Large intestine (tissue), 3 donors: Measurements from ENCODE around the gene ATG9B. TPM values are rescaled to one million over a fixed set of nuclear protein-coding genes. Genes with fewer than 3 reads are reported as not detected.
A peak's percentile ranks its signal among the peaks of the same experiment; 100 is the strongest.
"Not testable (repeated sequence)": the region's sequence is repeated elsewhere in the genome, so short reads cannot be mapped to it uniquely, and the experiment has no call there.

ENCODE experiments used
- DNase-seq, 2 donors: peaks; one replicate each; pipeline versions ENCODE4 v3.0.0 to v3.0.0-alpha.2; 2013
- H3K27ac ChIP-seq: one replicate; pipeline ENCODE4 v1.5.1; 2013; ENCODE audit warnings: low read length
- H3K27me3 ChIP-seq: 2 replicates; pipeline ENCODE4 v1.6.1; 2013; ENCODE audit warnings: low read length; ENCODE audit not compliant: control insufficient read depth, insufficient read depth
- H3K36me3 ChIP-seq: 2 replicates; pipeline ENCODE4 v1.6.1; 2013; ENCODE audit warnings: low read length; ENCODE audit not compliant: control insufficient read depth, insufficient read depth
- H3K4me1 ChIP-seq: one replicate; pipeline ENCODE4 v1.6.1; 2013; ENCODE audit warnings: low read length; ENCODE audit not compliant: control insufficient read depth, insufficient read depth
- H3K4me3 ChIP-seq: one replicate; pipeline ENCODE4 v1.5.1; 2013; ENCODE audit warnings: low read length
- H3K9me3 ChIP-seq: one replicate; pipeline ENCODE4 v1.6.1; 2013; ENCODE audit warnings: mild to moderate bottlenecking, low read depth, low read length, moderate library complexity; ENCODE audit not compliant: control insufficient read depth
- WGBS: methylation state at CpG from one replicate; pipeline ENCODE4 v1.1.5; 2013; ENCODE audit warnings: low lambda C conversion rate; ENCODE audit not compliant: insufficient coverage; 5-methylcytosine and 5-hydroxymethylcytosine counted together
- polyA plus RNA-seq: library from polyadenylated mRNA; unstranded; fragments of 120-200 nt; gene quantifications from one replicate; pipeline ENCODE4 v1.2.1, GENCODE V29; 2013

The ATG9B gene
- polyA plus RNA-seq, 1 donor = 1.8 TPM

DNA sequence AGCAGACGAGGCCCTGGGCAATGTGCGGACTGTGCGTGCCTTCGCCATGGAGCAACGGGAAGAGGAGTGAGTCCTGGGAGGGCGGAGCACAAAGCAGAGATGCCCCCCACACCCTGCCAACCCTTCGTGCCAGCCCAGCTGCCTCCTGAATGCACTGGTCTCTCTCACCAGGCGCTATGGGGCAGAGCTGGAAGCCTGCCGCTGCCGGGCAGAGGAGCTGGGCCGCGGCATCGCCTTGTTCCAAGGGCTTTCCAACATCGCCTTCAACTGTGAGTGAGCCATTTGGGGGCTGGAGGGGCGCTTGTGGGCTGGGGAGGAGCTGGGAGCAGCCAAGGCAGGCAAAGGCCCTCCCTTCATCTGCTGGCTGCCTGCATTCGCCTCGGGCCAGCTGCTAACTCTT is 11.6 kb upstream of the ATG9B start:
- no peak for DNase-seq
- H3K36me3 ChIP-seq = peaks cover 48% of the 10 kb centered on the region
- peaks cover 20% of the 10 kb centered on the region for H3K4me1 ChIP-seq
- no peaks in the 10 kb centered on the region for H3K9me3 ChIP-seq
- no peak overlapping the region for H3K4me3 ChIP-seq
- no peaks in the 10 kb centered on the region for H3K27me3 ChIP-seq
- WGBS = no CpG with 5 or more reads among the region's 17 CpGs
- no peak overlapping the region for H3K27ac ChIP-seq

DNA sequence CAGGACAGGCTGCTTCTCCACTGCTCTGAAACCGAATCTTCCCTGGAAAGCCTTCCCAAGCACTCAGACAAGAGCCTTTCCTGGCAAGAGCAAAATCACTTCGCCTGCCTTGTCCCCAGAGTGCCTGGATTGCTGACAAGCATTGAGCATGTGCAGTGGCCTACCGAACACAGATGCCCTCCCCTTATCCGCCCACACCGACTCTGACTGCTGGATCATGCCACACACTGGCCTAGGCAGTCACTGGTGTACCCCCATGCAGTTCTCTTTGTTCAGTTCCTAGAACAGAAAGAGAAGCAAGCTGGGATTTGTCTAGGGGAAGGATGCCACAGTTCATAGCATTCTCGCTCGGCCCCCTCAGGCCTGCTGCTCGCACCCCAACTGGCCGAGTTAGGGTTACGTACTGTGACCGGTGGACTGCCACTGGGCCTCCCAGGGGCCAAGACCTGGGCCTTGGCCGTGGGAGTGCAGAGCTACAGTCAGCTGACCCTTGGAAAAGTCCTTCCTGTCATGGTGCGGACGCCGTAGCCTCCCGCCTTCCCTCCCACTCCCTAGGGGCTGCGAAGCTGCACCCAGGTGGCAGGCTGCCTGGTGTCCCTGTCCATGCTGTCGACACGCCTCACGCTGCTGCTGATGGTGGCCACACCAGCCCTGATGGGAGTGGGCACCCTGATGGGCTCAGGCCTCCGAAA is 10.9 kb upstream of the ATG9B start:
- Histone ChIP-seq H3K36me3 (peaks cover 48% of the 10 kb centered on the region), H3K9me3 (no peaks in the 10 kb centered on the region), H3K4me3 (no peak overlapping the region), H3K27me3 (no peaks in the 10 kb centered on the region), H3K4me1 (peaks cover 17% of the 10 kb centered on the region), H3K27ac (no peak overlapping the region)
- no CpG with 5 or more reads among the region's 21 CpGs for WGBS
- DNase-seq = no peak

DNA sequence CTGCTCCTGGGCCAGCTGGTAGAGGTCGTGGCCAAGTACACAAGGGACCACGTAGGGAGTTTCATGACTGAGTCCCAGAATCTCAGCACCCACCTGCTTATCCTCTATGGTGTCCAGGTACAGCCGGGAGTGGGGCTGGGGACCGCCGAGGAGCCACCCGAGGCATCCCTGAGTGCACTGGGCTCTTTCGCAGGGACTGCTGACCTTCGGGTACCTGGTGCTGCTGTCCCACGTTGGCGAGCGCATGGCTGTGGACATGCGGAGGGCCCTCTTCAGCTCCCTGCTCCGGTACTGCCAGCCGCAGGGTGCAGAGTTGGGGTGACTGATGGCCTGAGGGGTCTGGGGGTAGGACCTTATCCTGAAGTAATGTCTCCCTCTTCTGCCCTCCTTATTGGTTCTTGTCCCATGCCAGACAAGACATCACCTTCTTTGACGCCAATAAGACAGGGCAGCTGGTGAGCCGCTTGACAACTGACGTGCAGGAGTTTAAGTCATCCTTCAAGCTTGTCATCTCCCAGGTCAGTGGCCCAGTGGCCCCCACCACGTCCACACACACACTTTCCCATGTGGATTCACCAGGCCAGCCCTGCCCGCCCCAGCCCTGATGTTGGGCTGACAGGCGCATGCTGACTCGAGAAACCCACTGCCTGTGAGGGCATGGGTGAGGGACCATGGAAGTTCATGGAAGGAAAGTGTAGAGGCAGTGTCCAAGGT is 10.2 kb upstream of the ATG9B start:
- Histone ChIP-seq H3K4me3 (no peak overlapping the region), H3K4me1 (peaks cover 10% of the 10 kb centered on the region), H3K36me3 (peaks cover 48% of the 10 kb centered on the region), H3K27ac (no peak overlapping the region), H3K27me3 (no peaks in the 10 kb centered on the region), H3K9me3 (no peaks in the 10 kb centered on the region)
- no CpG with 5 or more reads among the region's 21 CpGs for WGBS
- no peak for DNase-seq

DNA sequence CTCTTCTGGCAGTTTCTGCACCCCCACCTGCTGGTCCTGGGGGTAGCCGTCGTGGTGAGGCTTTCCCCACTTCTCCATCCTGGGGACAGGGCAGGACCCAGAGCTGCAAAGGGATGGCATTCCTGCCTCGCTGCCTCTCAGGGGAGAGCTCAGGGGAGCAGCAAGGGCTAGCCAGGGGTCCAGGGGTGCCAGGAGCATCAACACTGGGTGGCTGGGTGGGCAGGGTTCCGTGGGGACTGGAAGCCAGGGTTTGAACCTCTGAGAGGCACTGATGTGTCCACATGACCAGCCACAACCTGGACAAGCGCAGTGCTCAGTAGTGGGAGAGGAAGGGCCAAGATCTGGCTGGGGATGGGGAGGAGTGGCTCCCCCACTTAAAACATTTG is 9.6 kb upstream of the ATG9B start:
- no peak for DNase-seq
- H3K27ac ChIP-seq = no peak overlapping the region
- peaks cover 48% of the 10 kb centered on the region for H3K36me3 ChIP-seq

DNA sequence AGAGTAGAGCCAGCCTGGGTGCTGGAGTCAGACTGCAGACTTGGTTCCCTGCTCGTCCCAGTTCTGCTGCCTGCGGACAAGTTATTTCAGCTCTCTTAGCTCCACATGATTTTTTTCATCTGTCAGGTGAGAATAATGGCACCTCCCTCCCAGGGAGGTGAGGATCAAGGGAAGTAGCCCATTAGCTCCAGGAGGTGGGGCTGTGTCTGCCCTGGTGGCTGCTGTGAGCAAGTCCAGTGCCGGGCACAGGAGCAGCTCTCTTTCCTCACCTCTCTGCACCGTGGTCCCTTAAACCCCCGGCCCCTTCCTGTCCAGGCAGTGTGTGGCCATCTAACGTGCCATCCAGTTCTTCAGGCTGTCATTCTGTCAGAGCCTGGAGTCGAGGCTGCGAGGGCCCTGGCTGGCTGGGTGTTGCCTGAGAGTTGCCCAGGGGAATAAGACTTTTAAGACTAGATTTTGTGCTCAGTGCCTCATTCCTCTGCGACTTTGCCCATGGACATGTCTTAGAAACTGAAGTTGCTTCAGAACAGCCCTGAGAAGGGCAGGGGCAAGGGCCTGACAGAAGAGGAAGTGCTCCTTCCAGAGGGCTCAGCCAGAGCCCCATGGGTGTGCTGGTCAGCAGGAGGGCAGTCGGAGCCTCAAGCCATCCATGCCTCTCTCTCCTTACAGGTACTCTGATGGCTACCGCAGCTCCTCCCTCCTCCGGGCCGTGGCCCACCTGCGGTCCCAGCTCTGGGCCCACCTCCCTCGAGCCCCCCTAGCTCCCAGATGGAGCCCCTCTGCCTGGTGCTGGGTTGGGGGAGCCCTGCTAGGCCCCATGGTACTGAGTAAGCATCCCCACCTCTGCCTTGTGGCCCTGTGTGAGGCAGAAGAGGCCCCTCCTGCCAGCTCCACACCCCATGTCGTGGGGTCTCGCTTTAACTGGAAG is 8.9 kb upstream of the ATG9B start:
- Histone ChIP-seq H3K27ac (no peak overlapping the region), H3K4me3 (no peak overlapping the region), H3K9me3 (no peaks in the 10 kb centered on the region), H3K4me1 (peaks cover 4% of the 10 kb centered on the region), H3K36me3 (peaks cover 48% of the 10 kb centered on the region), H3K27me3 (no peaks in the 10 kb centered on the region)
- no CpG with 5 or more reads among the region's 17 CpGs for WGBS
- no peak for DNase-seq

More for the DNA sequence above, 9.6 kb upstream of the ATG9B start:
- Histone ChIP-seq H3K4me3 (no peak overlapping the region), H3K27me3 (no peaks in the 10 kb centered on the region), H3K9me3 (no peaks in the 10 kb centered on the region), H3K4me1 (peaks cover 7% of the 10 kb centered on the region)
- no CpG with 5 or more reads among the region's 5 CpGs for WGBS

DNA sequence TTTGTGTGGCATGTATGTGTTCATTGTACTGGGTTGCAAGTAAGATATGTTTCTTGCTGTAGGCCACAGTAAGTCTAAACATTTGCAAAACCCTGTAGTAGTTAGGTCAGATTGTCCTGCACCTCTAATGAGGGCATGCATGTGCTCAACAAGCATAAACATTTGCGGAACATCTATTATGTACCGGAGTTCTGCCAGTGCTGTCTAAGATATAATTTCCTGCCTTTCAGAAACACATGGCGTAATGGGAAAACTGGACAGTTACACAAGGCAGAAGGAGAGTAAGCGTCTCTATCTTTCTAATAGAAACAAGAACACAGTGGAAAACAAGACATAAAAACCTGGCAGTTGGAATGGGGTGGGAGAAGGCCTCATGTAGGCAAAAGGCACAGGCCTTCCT is 6.7 kb upstream of the ATG9B start:
- H3K27ac ChIP-seq = no peak overlapping the region
- no peaks in the 10 kb centered on the region for H3K9me3 ChIP-seq
- H3K4me1 ChIP-seq = peaks cover 11% of the 10 kb centered on the region
- peaks cover 34% of the 10 kb centered on the region for H3K36me3 ChIP-seq
- DNase-seq = no peak
- no peaks in the 10 kb centered on the region for H3K27me3 ChIP-seq
- H3K4me3 ChIP-seq = no peak overlapping the region
- no CpG with 5 or more reads among the region's 4 CpGs for WGBS

DNA sequence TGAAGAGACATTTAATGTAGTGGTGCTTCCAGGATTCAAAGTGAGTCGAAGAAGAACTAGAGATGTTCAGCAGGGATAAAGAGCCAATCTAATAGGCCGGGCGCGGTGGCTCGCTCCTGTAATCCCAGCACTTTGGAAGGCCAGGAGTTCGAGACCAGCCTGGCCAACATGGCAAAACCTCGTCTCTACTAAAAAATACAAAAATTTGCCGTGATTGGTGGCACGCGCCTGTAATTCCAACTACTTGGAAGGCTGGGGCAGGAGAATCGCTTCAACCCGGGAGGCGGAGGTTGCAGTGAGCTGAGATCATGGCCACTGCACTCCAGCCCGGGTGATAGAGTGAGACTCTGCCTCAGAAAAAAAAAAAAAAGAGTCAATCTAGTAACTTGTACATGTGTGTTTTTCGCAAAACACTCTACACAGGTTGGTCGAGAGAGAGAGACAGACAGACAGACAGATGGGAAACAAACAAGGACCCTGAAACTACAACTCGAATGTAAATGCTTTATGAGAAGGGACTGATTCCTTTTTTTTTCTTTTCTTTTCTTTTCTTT is 4.7 kb upstream of the ATG9B start:
- DNase-seq = no peak
- H3K36me3 ChIP-seq = peaks cover 15% of the 10 kb centered on the region
- peaks cover 3% of the 10 kb centered on the region for H3K27me3 ChIP-seq
- peak overlapping the region; percentile 76 for H3K27ac ChIP-seq
- peaks cover 11% of the 10 kb centered on the region for H3K4me1 ChIP-seq
- no peaks in the 10 kb centered on the region for H3K9me3 ChIP-seq
- H3K4me3 ChIP-seq = peak overlapping the region; percentile 68
- no CpG with 5 or more reads among the region's 17 CpGs for whole genome bisulfite sequencing

DNA sequence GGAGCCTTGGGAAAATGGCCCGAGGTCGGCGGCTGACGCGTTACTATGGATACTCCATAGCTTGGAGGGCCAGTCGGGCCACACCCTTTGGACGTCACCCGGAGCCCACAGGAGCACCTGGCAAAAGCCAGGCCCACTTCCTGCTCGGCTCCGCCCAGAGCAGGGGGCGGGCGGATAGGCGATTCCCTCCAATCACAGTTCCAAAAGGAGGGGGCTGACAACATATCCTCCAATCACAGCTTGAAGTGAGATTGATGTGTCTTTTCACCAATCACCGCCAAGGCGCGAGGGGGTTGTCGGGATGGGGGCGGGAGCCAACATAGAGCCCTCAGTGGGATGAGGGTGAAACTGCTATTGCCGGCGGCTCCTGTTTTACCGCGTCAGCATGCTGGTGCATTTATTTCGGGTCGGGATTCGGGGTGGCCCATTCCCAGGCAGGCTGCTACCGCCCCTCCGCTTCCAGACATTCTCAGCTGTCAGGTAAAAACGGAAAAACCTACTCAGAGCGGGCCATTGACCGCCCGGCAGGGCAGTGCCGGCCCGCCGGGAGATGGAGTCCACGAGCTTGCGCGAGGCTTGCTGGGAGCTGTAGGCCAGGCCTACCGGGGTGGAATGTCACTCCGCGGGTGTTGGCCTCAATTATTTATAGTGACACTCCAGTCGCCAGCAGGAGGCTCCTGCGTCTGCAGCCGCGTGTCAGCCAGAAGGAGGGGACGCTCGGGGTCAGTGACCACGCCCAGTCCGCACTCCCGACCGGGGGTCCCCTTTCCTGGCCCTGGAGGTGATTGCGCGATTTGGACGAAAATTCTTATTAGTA is 4.0 kb upstream of the ATG9B start, which contains the start of gene ABCB8:
Gene ABCB8, plus strand, starts transcription at position 320 of the 817 bp plus-strand sequence. Its CDS starts 66 bp downstream, at position 386.
- Histone ChIP-seq H3K4me3 (peak within 1 kb of the TSS; percentile 68), H3K9me3 (no peaks in the 10 kb centered on the region), H3K4me1 (peaks cover 11% of the 10 kb centered on the region), H3K27me3 (peaks cover 3% of the 10 kb centered on the region), H3K27ac (peak within 1 kb of the TSS; percentile 76), H3K36me3 (peaks cover 8% of the 10 kb centered on the region)
- WGBS = no CpG with 5 or more reads among the region's 53 CpGs
- peak; percentile 100 for DNase-seq

DNA sequence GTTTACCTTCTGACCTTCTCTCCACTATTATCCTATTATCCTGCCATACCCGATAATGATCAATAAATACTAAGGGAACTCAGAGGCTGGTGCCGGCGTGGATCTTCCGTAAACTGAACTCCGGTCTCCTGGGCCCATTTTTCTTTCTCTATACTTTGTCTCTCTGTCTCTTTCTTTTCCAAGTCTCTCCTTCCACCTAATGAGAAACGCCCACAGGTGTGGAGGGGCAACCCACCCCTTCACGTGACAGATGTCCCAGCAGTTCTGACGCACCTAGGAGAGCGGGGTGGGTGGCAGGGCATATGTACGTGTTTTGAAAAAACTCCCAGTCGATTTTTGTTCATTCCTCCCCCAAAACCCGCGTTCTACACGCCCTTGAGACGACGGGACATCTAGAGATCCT is 3.4 kb upstream of the ATG9B start:
- H3K4me1 ChIP-seq = peaks cover 11% of the 10 kb centered on the region
- H3K36me3 ChIP-seq, H3K27me3 ChIP-seq, DNase-seq, H3K9me3 ChIP-seq: not testable (repeated sequence)
- H3K4me3 ChIP-seq = peak overlapping the region; percentile 68
- peak overlapping the region; percentile 59 for H3K27ac ChIP-seq
- 0% methylated on average over 1 of the region's 16 CpGs for WGBS
